BLaER1 treated with 17β-estradiol and CSF1 and Interleukin-3, amounts not matched to agents 10 nM and 100 nM (cell line): ENCODE measurements around the gene MARS2.
"Not testable (repeated sequence)": the region's sequence is repeated elsewhere in the genome, so short reads cannot be mapped to it uniquely, and the experiment has no call there.

Source experiments
- H3K27ac ChIP-seq, 11 experiments: shearing (Covaris generic); formaldehyde crosslinking; 2 replicates each; pipeline ENCODE4 v1.8.1; 2022
- H3K27me3 ChIP-seq, 11 experiments: shearing (Covaris generic); formaldehyde crosslinking; 2 replicates each; pipeline ENCODE4 v1.8.1; 2022
- H3K36me3 ChIP-seq, 11 experiments: shearing (Covaris generic); formaldehyde crosslinking; 2 replicates each; pipeline ENCODE4 v1.8.1; 2022
- H3K4me1 ChIP-seq, 10 experiments: shearing (Covaris generic); formaldehyde crosslinking; 2 replicates each; pipeline ENCODE4 v1.8.1; 2022
- H3K4me2 ChIP-seq, 11 experiments: shearing (Covaris generic); formaldehyde crosslinking; 2 replicates each; pipeline ENCODE4 v1.8.1; 2022
- H3K4me3 ChIP-seq, 10 experiments: shearing (Covaris generic); formaldehyde crosslinking; 2 replicates each; pipeline ENCODE4 v1.8.1; 2022
- H3K9ac ChIP-seq, 11 experiments: shearing (Covaris generic); formaldehyde crosslinking; 2 replicates each; pipeline ENCODE4 v1.8.1; 2022
- H3K9me3 ChIP-seq, 11 experiments: shearing (Covaris generic); formaldehyde crosslinking; replicated peaks in 1 of 11; 2 replicates each; pipeline ENCODE4 v1.8.1; 2022
- H4K20me1 ChIP-seq, 11 experiments: shearing (Covaris generic); formaldehyde crosslinking; 2 replicates each; pipeline ENCODE4 v1.8.1; 2022
- Cebpa-rat ChIP-seq, 11 experiments: shearing (Covaris generic); IDR thresholded peaks; 2 replicates each; pipeline ENCODE4 v1.8.1; 2022

Gene MARS2

GRCh38 chr2:197700960-197701359 lies 4.2 kb upstream of the MARS2 start:
- no peak for TF ChIP-seq Cebpa-rat (IDR thresholded peaks at IDR 0.05)
- no peak overlapping the region for H3K4me3 ChIP-seq
- H3K9me3 ChIP-seq = peaks cover 0 to 7% (median 0%) of the 10 kb centered on the region in 11 experiments; a peak in 6 of 22 replicates
- no peaks in the 10 kb centered on the region for H3K27me3 ChIP-seq
- peaks cover 0 to 9% (median 6%) of the 10 kb centered on the region in 10 experiments; a peak in 12 of 20 replicates for H3K4me1 ChIP-seq
- peaks cover 0 to 7% (median 3%) of the 10 kb centered on the region in 11 experiments; a peak in 15 of 22 replicates for H4K20me1 ChIP-seq
- H3K4me2 ChIP-seq = no peak overlapping the region
- H3K9ac ChIP-seq = no peak overlapping the region
- no peak overlapping the region for H3K27ac ChIP-seq
- no peaks in the 10 kb centered on the region for H3K36me3 ChIP-seq

GRCh38 chr2:197704434-197705120 lies 592 bp upstream of the MARS2 start:
- H3K4me1 ChIP-seq = peaks cover 27 to 39% (median 33%) of the 10 kb centered on the region in 10 experiments
- H3K36me3 ChIP-seq = peaks cover 0 to 15% (median 10%) of the 10 kb centered on the region in 11 experiments; a peak in 12 of 22 replicates
- peak overlapping the region; percentile 82 to 92 (median 86) for H3K9ac ChIP-seq
- H3K4me3 ChIP-seq = peak overlapping the region; percentile 71 to 98 (median 96); a peak in 19 of 20 replicates
- peak overlapping the region; percentile 59 to 89 (median 77) for H3K4me2 ChIP-seq
- peak overlapping the region; percentile 63 to 85 (median 81); a peak in 21 of 22 replicates for H3K27ac ChIP-seq
- no peak for TF ChIP-seq Cebpa-rat (IDR thresholded peaks at IDR 0.05)
- H4K20me1 ChIP-seq = peaks cover 0 to 43% (median 38%) of the 10 kb centered on the region in 11 experiments; a peak in 20 of 22 replicates
- no peaks in the 10 kb centered on the region for H3K27me3 ChIP-seq
- H3K9me3 ChIP-seq = no peaks in the 10 kb centered on the region; a peak in 1 of 22 replicates

GRCh38 chr2:197705912-197706838 lies 1.0 kb downstream of the MARS2 start:
- no peak for TF ChIP-seq Cebpa-rat (IDR thresholded peaks at IDR 0.05)
- H3K27ac ChIP-seq = peak overlapping the region in 10 of 11 experiments; percentile 61 to 84 (median 80); a peak in 20 of 22 replicates
- H3K27me3 ChIP-seq = no peaks in the 10 kb centered on the region
- H3K4me1 ChIP-seq = peaks cover 32 to 51% (median 38%) of the 10 kb centered on the region in 10 experiments
- peak overlapping the region; percentile 81 to 92 (median 85) for H3K9ac ChIP-seq
- peak overlapping the region; percentile 92 to 99 (median 97) for H3K4me2 ChIP-seq
- H3K4me3 ChIP-seq = peak overlapping the region; percentile 71 to 98 (median 96)
- H4K20me1 ChIP-seq = peaks cover 0 to 59% (median 52%) of the 10 kb centered on the region in 11 experiments; a peak in 20 of 22 replicates
- H3K9me3 ChIP-seq = no peaks in the 10 kb centered on the region
- peaks cover 0 to 29% (median 23%) of the 10 kb centered on the region in 11 experiments; a peak in 18 of 22 replicates for H3K36me3 ChIP-seq

GRCh38 chr2:197706839-197707207 lies 1.7 kb downstream of the MARS2 start:
- TF ChIP-seq Cebpa-rat (IDR thresholded peaks at IDR 0.05) = no peak
- Histone ChIP-seq H3K36me3 (peaks cover 2 to 35% (median 29%) of the 10 kb centered on the region in 11 experiments; a peak in 20 of 22 replicates), H3K9ac (peak overlapping the region; percentile 81 to 92 (median 85)), H4K20me1 (peaks cover 0 to 65% (median 59%) of the 10 kb centered on the region in 11 experiments; a peak in 20 of 22 replicates), H3K4me1 (peaks cover 32 to 57% (median 38%) of the 10 kb centered on the region in 10 experiments), H3K27me3 (no peaks in the 10 kb centered on the region), H3K27ac (peak overlapping the region in 3 of 11 experiments; percentile 5 to 84 (median 26); a peak in 2 of 22 replicates), H3K9me3 (no peaks in the 10 kb centered on the region), H3K4me2 (peak overlapping the region; percentile 92 to 99 (median 97)), H3K4me3 (peak overlapping the region; percentile 71 to 98 (median 96))

GRCh38 chr2:197707316-197708213 lies 2.4 kb downstream of the MARS2 start:
- Histone ChIP-seq H3K4me3 (peak overlapping the region; percentile 71 to 98 (median 96)), H3K4me2 (peak overlapping the region; percentile 92 to 99 (median 97)), H3K27ac (peak overlapping the region in 3 of 11 experiments; percentile 6 to 84 (median 26); a peak in 4 of 22 replicates), H3K27me3 (no peaks in the 10 kb centered on the region), H3K9ac (peak overlapping the region; percentile 81 to 92 (median 85)), H3K9me3 (no peaks in the 10 kb centered on the region), H3K36me3 (peaks cover 2 to 39% (median 30%) of the 10 kb centered on the region in 11 experiments; a peak in 20 of 22 replicates), H3K4me1 (peaks cover 32 to 57% (median 38%) of the 10 kb centered on the region in 10 experiments), H4K20me1 (peaks cover 0 to 72% (median 60%) of the 10 kb centered on the region in 11 experiments; a peak in 20 of 22 replicates)
- TF ChIP-seq Cebpa-rat (IDR thresholded peaks at IDR 0.05) = no peak

- peaks cover 0 to 79% (median 60%) of the 10 kb centered on the region in 11 experiments; a peak in 20 of 22 replicates for H4K20me1 ChIP-seq
- H3K27me3 ChIP-seq = no peaks in the 10 kb centered on the region
- no peak for TF ChIP-seq Cebpa-rat (IDR thresholded peaks at IDR 0.05)
- H3K4me1 ChIP-seq = peaks cover 32 to 57% (median 38%) of the 10 kb centered on the region in 10 experiments
- peaks cover 2 to 47% (median 30%) of the 10 kb centered on the region in 11 experiments; a peak in 20 of 22 replicates for H3K36me3 ChIP-seq
- no peak overlapping the region for H3K27ac ChIP-seq
- H3K4me3 ChIP-seq = peak overlapping the region in 8 of 10 experiments; percentile 28 to 97 (median 76); a peak in 13 of 20 replicates
- H3K9ac ChIP-seq = peak overlapping the region in 10 of 11 experiments; percentile 6 to 45 (median 31); a peak in 8 of 22 replicates
- H3K4me2 ChIP-seq = peak overlapping the region; percentile 62 to 98 (median 92)
- no peaks in the 10 kb centered on the region for H3K9me3 ChIP-seq
These were observed 3.2 kb downstream of the MARS2 start for GRCh38 chr2:197708331-197708730.

GRCh38 chr2:197709140-197709539 lies 4.0 kb downstream of the MARS2 start:
- Histone ChIP-seq H3K9ac (peak overlapping the region in 4 of 11 experiments; percentile 6 to 45 (median 42); a peak in 3 of 22 replicates), H3K4me3 (peak overlapping the region in 7 of 10 experiments; percentile 28 to 97 (median 59); a peak in 7 of 20 replicates)

More at GRCh38 chr2:197709140-197709539, 4.0 kb downstream of the MARS2 start:
- not testable (repeated sequence) for H3K27ac ChIP-seq, H3K9me3 ChIP-seq, H3K27me3 ChIP-seq
- H3K4me2 ChIP-seq = peak overlapping the region; percentile 62 to 98 (median 92); a peak in 21 of 22 replicates
- peaks cover 0 to 83% (median 60%) of the 10 kb centered on the region in 11 experiments; a peak in 20 of 22 replicates for H4K20me1 ChIP-seq
- H3K36me3 ChIP-seq = peaks cover 2 to 49% (median 30%) of the 10 kb centered on the region in 11 experiments; a peak in 20 of 22 replicates
- peaks cover 30 to 55% (median 36%) of the 10 kb centered on the region in 10 experiments for H3K4me1 ChIP-seq
